MM.1S (cell line): Measurements from ENCODE around the gene BEX3.

Experiments
- EZH2 ChIP-seq: fragments of 300-600 bp; sonication (generic); optimal IDR thresholded peaks from 2 replicates; pipeline ENCODE3; 2017; ENCODE audit warnings: low read depth, mild to moderate bottlenecking, antibody characterized with exemption, low read length, mixed read lengths
- EZH2phosphoT487 ChIP-seq: fragments of 300-600 bp; sonication (generic); IDR thresholded peaks from 2 replicates; pipeline ENCODE4 v1.6.1; 2018; ENCODE audit warnings: antibody characterized with exemption, low read length
- TF ChIP-seq, protein P1 (sequence below): fragments of 300-600 bp; sonication (generic); IDR thresholded peaks from 2 replicates; pipeline ENCODE4 v1.5.1; 2016; ENCODE audit warnings: antibody characterized with exemption, low read length, mixed read lengths

GRCh38 chrX:103343105-103343504 is 33.2 kb upstream of the BEX3 start:
- TF ChIP-seq, protein P1, sequence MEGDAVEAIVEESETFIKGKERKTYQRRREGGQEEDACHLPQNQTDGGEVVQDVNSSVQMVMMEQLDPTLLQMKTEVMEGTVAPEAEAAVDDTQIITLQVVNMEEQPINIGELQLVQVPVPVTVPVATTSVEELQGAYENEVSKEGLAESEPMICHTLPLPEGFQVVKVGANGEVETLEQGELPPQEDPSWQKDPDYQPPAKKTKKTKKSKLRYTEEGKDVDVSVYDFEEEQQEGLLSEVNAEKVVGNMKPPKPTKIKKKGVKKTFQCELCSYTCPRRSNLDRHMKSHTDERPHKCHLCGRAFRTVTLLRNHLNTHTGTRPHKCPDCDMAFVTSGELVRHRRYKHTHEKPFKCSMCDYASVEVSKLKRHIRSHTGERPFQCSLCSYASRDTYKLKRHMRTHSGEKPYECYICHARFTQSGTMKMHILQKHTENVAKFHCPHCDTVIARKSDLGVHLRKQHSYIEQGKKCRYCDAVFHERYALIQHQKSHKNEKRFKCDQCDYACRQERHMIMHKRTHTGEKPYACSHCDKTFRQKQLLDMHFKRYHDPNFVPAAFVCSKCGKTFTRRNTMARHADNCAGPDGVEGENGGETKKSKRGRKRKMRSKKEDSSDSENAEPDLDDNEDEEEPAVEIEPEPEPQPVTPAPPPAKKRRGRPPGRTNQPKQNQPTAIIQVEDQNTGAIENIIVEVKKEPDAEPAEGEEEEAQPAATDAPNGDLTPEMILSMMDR, result peak; percentile 73
- TF ChIP-seq EZH2phosphoT487, result no peak
- no peak for TF ChIP-seq EZH2
